Measurements from ENCODE around the gene FGD6. TPM values are rescaled to one million over a fixed set of nuclear protein-coding genes. Genes with fewer than 3 reads are reported as not detected.
A peak's percentile ranks its signal among the peaks of the same experiment; 100 is the strongest.
"Not testable (repeated sequence)": the region's sequence is repeated elsewhere in the genome, so short reads cannot be mapped to it uniquely, and the experiment has no call there.

Gene FGD6
- polyA plus RNA-seq, 2 of the 4 experiments (the other 2 are of a cell fraction), result 15.5 to 48.0 TPM

DNA sequence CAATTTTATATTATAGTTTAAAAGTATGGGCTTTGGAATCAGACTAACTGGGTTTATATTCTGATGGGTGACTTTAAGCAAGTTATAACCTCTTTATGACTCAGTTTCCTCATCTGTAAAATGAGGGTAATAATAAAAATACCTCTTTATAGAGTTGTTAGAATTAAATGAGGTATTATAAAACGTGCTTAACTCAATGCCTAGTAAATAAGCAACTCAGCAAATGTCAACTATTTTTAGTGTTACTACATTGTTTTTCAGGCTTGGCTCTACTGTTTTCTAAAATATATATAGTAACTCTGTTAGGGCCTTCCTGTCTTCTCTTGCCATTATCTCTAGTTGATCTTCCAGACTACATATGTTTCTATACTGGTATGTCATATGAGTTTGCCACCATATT, 20.9 kb upstream of the FGD6 start:
- ChIA-PET POLR2A (interaction anchor here (0.5 kb wide), 1 partner anchor 13 kb away, joined by 4 read pairs; no protein-coding TSS in a partner anchor), CTCF (no interaction called here)
- Histone ChIP-seq H3K4me3 (no peak overlapping the region), H3K4me1 (peaks cover 48% of the 10 kb centered on the region), H3K27ac (no peak overlapping the region), H3K9me3 (no peaks in the 10 kb centered on the region), H3K4me2 (no peak overlapping the region)
- ATAC-seq (no peak), DNase-seq (ENCODE audit: low read depth in 1 of 2, low spot score in 1 of 2) (no peak), FAIRE-seq (no peak)
- 54% methylated on average over 1 of the region's 1 CpG for WGBS (ENCODE audit: missing lambda C conversion rate)
- TF ChIP-seq MAFK (IDR thresholded peaks at IDR 0.05; ENCODE audit: partially characterized antibody) (peak; percentile 25), GATA3 (IDR thresholded peaks at IDR 0.05; ENCODE audit: borderline replicate concordance) (no peak)

DNA sequence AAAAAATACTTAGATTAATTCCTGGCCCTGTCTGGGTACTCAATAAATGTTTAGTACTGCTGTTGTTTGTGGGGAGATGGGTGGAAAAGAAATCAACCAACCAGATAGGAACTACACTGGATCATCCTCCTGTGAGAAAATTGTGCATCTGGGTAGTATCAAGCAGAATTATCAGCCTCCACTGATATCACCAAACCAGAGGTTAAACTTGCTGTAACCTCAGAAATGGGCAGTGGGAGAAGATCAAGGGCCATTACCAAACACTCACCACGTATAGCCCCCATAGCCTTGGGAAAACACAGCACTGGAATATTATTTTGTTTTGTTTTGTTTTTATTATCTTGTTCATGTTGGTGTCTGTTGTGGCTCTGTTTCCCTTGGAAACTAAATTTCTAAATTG, 20.0 kb upstream of the FGD6 start:
- Histone ChIP-seq H3K9me3 (no peaks in the 10 kb centered on the region), H3K4me2 (no peak overlapping the region), H3K4me3 (no peak overlapping the region), H3K27ac (no peak overlapping the region), H3K4me1 (peaks cover 46% of the 10 kb centered on the region)
- ATAC-seq, result no peak; a peak in 1 of 6 replicates
- DNase-seq (ENCODE audit: low read depth in 1 of 2, low spot score in 1 of 2), result no peak
- 60% methylated on average over 1 of the region's 1 CpG for WGBS (ENCODE audit: missing lambda C conversion rate)
- no peak for FAIRE-seq
- ChIA-PET CTCF (no interaction called here), POLR2A (no interaction called here)
- TF ChIP-seq POLR2AphosphoS2 (conservative IDR thresholded peaks at IDR 0.05; ENCODE audit: low read length) (no peak), PHF8 (IDR thresholded peaks at IDR 0.05; ENCODE audit: borderline replicate concordance, low read depth) (no peak), GATA3 (IDR thresholded peaks at IDR 0.05; ENCODE audit: borderline replicate concordance) (no peak), EHMT2 (IDR thresholded peaks at IDR 0.05; ENCODE audit: low read depth) (no peak), SMC3 (IDR thresholded peaks at IDR 0.05) (no peak), JUNB (IDR thresholded peaks at IDR 0.05) (no peak), ZC3H11A (IDR thresholded peaks at IDR 0.05) (no peak), HDAC2 (IDR thresholded peaks at IDR 0.05) (no peak), NR3C1 (IDR thresholded peaks at IDR 0.05) (no peak), NPAS2 (CRISPR knock-in tag; IDR thresholded peaks at IDR 0.05; ENCODE audit: borderline replicate concordance) (no peak), EHF (CRISPR knock-in tag; IDR thresholded peaks at IDR 0.05) (no peak), FOSL2 (IDR thresholded peaks at IDR 0.05) (no peak), FOSL2 (CRISPR knock-in tag; IDR thresholded peaks at IDR 0.05) (no peak), FOSB (CRISPR knock-in tag; IDR thresholded peaks at IDR 0.05) (no peak), CHD2 (IDR thresholded peaks at IDR 0.05; ENCODE audit: low read length, partially characterized antibody) (no peak)
- TF ChIP-seq, protein P1, sequence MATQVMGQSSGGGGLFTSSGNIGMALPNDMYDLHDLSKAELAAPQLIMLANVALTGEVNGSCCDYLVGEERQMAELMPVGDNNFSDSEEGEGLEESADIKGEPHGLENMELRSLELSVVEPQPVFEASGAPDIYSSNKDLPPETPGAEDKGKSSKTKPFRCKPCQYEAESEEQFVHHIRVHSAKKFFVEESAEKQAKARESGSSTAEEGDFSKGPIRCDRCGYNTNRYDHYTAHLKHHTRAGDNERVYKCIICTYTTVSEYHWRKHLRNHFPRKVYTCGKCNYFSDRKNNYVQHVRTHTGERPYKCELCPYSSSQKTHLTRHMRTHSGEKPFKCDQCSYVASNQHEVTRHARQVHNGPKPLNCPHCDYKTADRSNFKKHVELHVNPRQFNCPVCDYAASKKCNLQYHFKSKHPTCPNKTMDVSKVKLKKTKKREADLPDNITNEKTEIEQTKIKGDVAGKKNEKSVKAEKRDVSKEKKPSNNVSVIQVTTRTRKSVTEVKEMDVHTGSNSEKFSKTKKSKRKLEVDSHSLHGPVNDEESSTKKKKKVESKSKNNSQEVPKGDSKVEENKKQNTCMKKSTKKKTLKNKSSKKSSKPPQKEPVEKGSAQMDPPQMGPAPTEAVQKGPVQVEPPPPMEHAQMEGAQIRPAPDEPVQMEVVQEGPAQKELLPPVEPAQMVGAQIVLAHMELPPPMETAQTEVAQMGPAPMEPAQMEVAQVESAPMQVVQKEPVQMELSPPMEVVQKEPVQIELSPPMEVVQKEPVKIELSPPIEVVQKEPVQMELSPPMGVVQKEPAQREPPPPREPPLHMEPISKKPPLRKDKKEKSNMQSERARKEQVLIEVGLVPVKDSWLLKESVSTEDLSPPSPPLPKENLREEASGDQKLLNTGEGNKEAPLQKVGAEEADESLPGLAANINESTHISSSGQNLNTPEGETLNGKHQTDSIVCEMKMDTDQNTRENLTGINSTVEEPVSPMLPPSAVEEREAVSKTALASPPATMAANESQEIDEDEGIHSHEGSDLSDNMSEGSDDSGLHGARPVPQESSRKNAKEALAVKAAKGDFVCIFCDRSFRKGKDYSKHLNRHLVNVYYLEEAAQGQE (IDR thresholded peaks at IDR 0.05), result no peak
- TF ChIP-seq, protein P2, sequence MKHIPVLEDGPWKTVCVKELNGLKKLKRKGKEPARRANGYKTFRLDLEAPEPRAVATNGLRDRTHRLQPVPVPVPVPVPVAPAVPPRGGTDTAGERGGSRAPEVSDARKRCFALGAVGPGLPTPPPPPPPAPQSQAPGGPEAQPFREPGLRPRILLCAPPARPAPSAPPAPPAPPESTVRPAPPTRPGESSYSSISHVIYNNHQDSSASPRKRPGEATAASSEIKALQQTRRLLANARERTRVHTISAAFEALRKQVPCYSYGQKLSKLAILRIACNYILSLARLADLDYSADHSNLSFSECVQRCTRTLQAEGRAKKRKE (CRISPR knock-in tag; IDR thresholded peaks at IDR 0.05; ENCODE audit: low read depth), result no peak

DNA sequence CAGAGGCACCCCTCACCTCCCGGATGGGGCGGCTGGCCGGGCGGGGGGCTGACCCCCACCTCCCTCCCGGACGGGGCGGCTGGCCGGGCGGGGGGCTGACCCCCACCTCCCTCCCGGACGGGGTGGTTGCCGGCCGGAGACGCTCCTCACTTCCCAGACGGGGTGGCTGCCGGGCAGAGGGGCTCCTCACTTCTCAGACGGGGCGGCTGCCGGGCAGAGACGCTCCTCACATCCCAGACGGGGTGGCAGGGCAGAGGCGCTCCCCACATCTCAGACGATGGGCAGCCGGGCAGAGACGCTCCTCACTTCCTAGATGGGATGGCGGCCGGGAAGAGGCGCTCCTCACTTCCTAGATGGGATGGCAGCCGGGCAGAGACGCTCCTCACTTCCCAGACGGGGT, 18.4 kb upstream of the FGD6 start:
- peaks cover 53% of the 10 kb centered on the region for H3K4me1 ChIP-seq
- H3K27ac ChIP-seq; FAIRE-seq; POLR2A ChIA-PET; DNase-seq (ENCODE audit: low read depth in 1 of 2, low spot score in 1 of 2); H3K4me2 ChIP-seq; ATAC-seq; CTCF ChIA-PET; H3K4me3 ChIP-seq; H3K9me3 ChIP-seq: not testable (repeated sequence)
- 80% methylated on average over 1 of the region's 31 CpGs for WGBS (ENCODE audit: missing lambda C conversion rate)

DNA sequence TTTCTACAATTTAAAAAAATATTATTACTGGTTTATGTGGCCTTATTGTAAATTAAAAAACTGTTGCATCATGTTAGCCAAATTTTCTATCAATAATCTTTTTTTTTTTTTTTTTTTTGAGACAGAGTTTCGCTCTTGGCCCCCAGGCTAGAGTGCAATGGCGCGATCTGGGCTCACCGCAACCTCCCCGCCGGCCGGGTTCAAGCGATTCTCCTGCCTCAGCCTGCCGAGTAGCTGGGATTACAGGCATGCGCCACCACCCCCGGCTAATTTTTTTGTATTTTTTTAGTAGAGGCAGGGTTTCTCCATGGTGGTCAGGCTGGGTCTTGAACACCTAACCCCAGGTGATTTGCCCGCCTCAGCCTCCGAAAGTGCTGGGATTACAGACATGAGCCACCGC, 16.9 kb upstream of the FGD6 start:
- POLR2A ChIA-PET; H3K27ac ChIP-seq; DNase-seq (ENCODE audit: low read depth in 1 of 2, low spot score in 1 of 2); ATAC-seq; H3K9me3 ChIP-seq; H3K4me2 ChIP-seq; H3K4me3 ChIP-seq; FAIRE-seq: not testable (repeated sequence)
- WGBS (ENCODE audit: missing lambda C conversion rate), result 97% methylated on average over 14 of the region's 14 CpGs
- peaks cover 57% of the 10 kb centered on the region for H3K4me1 ChIP-seq
- CTCF ChIA-PET, result interaction anchor here (1.0 kb wide), 1 partner anchor 47 kb away, joined by 3 read pairs; no protein-coding TSS in a partner anchor
